Upper lobe of left lung (tissue), 6 donors: ENCODE data around the gene PARD3B. TPM values are rescaled to one million over a fixed set of nuclear protein-coding genes. Genes with fewer than 3 reads are reported as not detected.

ENCODE experiments used
- ATAC-seq, 2 donors: fragments of 200-7000 bp; cut with Tn5 transposase; one replicate each; pipeline ENCODE4 v1.9.1; 2022; ENCODE audit warnings: mild to moderate bottlenecking in 2 of 2, moderate library complexity in 2 of 2; ENCODE audit not compliant: low FRiP score in 2 of 2
- DNase-seq, 2 donors: peaks; one replicate each; pipeline ENCODE4 v3.0.0-alpha.2; 2019 to 2020
- H3K27ac ChIP-seq, 4 donors: fragments of 200-600 bp; sonication (generic); one replicate each; pipeline ENCODE4 v1.5.1; 2016 to 2019
- H3K27me3 ChIP-seq, 4 donors: fragments of 200-600 bp; sonication (generic); one replicate each; pipeline ENCODE4 v1.5.1; 2017 to 2019
- H3K36me3 ChIP-seq, 4 donors: fragments of 200-600 bp; sonication (generic); one replicate each; pipeline ENCODE4 v1.5.1; 2016 to 2019
- H3K4me1 ChIP-seq, 4 donors: fragments of 200-600 bp; sonication (generic); one replicate each; pipeline ENCODE4 v1.5.1; 2018 to 2019
- H3K4me3 ChIP-seq, 4 donors: fragments of 200-600 bp; sonication (generic); one replicate each; pipeline ENCODE4 v1.5.1; 2017 to 2019; ENCODE audit warnings: mild to moderate bottlenecking in 2 of 4, moderate library complexity in 1 of 4
- H3K9me3 ChIP-seq, 4 donors: fragments of 200-600 bp; sonication (generic); one replicate each; pipeline ENCODE4 v1.5.1; 2018 to 2019
- CTCF ChIP-seq, 6 experiments: fragments of 450-650 bp in 4 of 6; fragments of 200-600 bp in 2 of 6; sonication (generic) in 2 of 6; IDR thresholded peaks; one replicate each; pipeline ENCODE4 v1.5.1; 2016 to 2019; ENCODE audit warnings: antibody characterized with exemption in 6 of 6
- EP300 ChIP-seq, 4 donors: sonication (generic); formaldehyde crosslinking; IDR thresholded peaks; one replicate each; pipeline ENCODE4 v1.5.1; 2017; ENCODE audit warnings: antibody characterized with exemption in 4 of 4, control low read depth in 2 of 4
- POLR2A ChIP-seq, 4 donors: fragments of 450-650 bp; IDR thresholded peaks; one replicate each; pipeline ENCODE4 v1.5.1; 2016 to 2017; ENCODE audit warnings: antibody characterized with exemption in 4 of 4, mild to moderate bottlenecking in 2 of 4
- POLR2AphosphoS5 ChIP-seq, 2 donors: sonication (generic); formaldehyde crosslinking; IDR thresholded peaks; one replicate each; pipeline ENCODE4 v1.5.1; 2017; ENCODE audit warnings: antibody characterized with exemption in 2 of 2
- WGBS, 2 donors: methylation state at CpG; one replicate each; pipeline ENCODE4 v1.1.5; 2017 to 2018; 5-methylcytosine and 5-hydroxymethylcytosine counted together
- total RNA-seq, 6 donors: library from RNA; depleted of rRNA in 4 of 6; stranded (reverse); fragments of >200 nt in 4 of 6; gene quantifications; one replicate each; pipeline versions ENCODE4 v1.1.0 to v1.2.1, GENCODE V29; 2016 to 2021
- donor health status: DM: no; HTN: no; CAD: no; lungs with moderate emphysema.
- donor health status: DM: no; HTN: yes; CAD: no; lungs with severe emphysema.

PARD3B gene
- total RNA-seq, 6 donors from 2014 or later = 17.8 to 44.9 (median 24.2) TPM

- 87% methylated on average over 4 of the region's 4 CpGs for WGBS, 2 donors
- no peaks in the 10 kb centered on the region for H3K27me3 ChIP-seq
- H3K27ac ChIP-seq = no peak overlapping the region
- TF ChIP-seq CTCF (IDR thresholded peaks at IDR 0.05) (no peak), POLR2A (IDR thresholded peaks at IDR 0.05) (no peak), POLR2AphosphoS5 (IDR thresholded peaks at IDR 0.05) (no peak), EP300 (IDR thresholded peaks at IDR 0.05) (no peak)
- DNase-seq = no peak
- no peaks in the 10 kb centered on the region for H3K36me3 ChIP-seq
- no peaks in the 10 kb centered on the region for H3K4me1 ChIP-seq
- no peak overlapping the region for H3K4me3 ChIP-seq
- H3K9me3 ChIP-seq = no peaks in the 10 kb centered on the region
- no peak for ATAC-seq
Observed at GRCh38 chr2:205193836-205194228, 648.6 kb downstream of the PARD3B start.

DNA sequence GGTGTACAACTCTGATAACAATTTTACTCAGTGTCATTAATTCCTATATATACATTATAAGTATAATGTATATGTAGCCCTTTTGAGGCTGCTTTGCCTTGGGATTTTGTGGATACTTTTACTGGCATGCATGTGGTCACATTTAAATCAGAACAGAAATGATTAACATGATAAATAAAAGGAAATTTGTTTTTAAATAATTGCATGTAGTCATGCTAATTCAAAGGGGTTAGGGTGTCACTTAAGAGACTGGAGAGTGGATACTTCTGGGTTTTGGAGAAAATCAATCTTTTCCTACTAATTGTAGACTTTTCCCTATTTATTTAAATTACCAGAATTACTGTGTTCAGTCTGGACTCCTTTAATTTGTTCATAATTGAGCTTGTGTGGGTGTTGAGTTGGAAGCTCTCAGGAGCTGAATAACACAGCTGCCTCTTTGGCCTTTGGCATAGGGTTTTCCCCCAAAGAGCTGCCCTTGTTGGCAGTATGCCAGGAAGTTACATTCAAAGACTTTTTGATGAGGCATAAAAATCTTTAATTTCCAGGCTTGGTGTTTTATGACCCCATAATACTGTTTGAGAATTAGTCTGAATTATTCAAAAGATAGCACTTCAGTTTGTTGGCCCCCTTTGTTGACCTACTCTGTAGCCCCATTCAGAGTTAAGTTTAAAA is 652.3 kb downstream of the PARD3B start:
- TF ChIP-seq CTCF (IDR thresholded peaks at IDR 0.05) = no peak
- TF ChIP-seq EP300 (IDR thresholded peaks at IDR 0.05) = no peak
- TF ChIP-seq POLR2AphosphoS5 (IDR thresholded peaks at IDR 0.05) = no peak
- TF ChIP-seq POLR2A (IDR thresholded peaks at IDR 0.05) = no peak
- no peak for ATAC-seq
- H3K4me1 ChIP-seq = no peaks in the 10 kb centered on the region

DNA sequence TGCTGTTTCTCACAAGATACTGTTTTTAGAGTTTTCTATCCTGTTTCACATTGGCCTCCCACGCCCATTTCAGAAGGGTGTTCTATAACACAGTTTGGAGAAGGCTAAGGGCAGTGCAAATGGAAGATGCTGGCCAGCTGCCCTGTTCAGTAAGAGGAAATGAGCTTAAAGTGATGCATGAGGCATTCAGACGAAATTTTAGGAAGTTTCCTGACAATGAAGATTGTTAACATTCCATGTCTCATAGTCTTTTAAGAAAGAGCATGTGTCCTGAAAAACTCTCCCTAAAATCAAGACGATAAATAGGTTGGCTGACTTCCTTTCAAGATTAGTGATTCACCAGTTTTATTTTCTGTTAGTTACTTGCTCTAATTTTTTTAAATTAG is 652.9 kb downstream of the PARD3B start:
- H3K4me1 ChIP-seq = no peaks in the 10 kb centered on the region
- DNase-seq (no peak), ATAC-seq (peak in 1 of 2 donors; percentile 70)
- no peak overlapping the region for H3K4me3 ChIP-seq
- WGBS, 2 donors = 47 to 53% methylated on average over 3 of the region's 3 CpGs
- no peaks in the 10 kb centered on the region for H3K27me3 ChIP-seq
- no peaks in the 10 kb centered on the region for H3K36me3 ChIP-seq
- no peaks in the 10 kb centered on the region for H3K9me3 ChIP-seq
- TF ChIP-seq CTCF (IDR thresholded peaks at IDR 0.05) = no peak
- no peak for TF ChIP-seq POLR2AphosphoS5 (IDR thresholded peaks at IDR 0.05)
- no peak for TF ChIP-seq POLR2A (IDR thresholded peaks at IDR 0.05)
- TF ChIP-seq EP300 (IDR thresholded peaks at IDR 0.05) = no peak
- no peak overlapping the region for H3K27ac ChIP-seq

More for the DNA sequence above, 652.3 kb downstream of the PARD3B start:
- no peaks in the 10 kb centered on the region for H3K27me3 ChIP-seq
- H3K36me3 ChIP-seq = no peaks in the 10 kb centered on the region
- H3K4me3 ChIP-seq = no peak overlapping the region
- no peaks in the 10 kb centered on the region for H3K9me3 ChIP-seq
- H3K27ac ChIP-seq = no peak overlapping the region
- no peak for DNase-seq

- Histone ChIP-seq H3K27me3 (no peaks in the 10 kb centered on the region), H3K27ac (no peak overlapping the region), H3K4me1 (no peaks in the 10 kb centered on the region), H3K9me3 (peaks cover 0 to 3% (median 0%) of the 10 kb centered on the region in 4 donors), H3K4me3 (no peak overlapping the region), H3K36me3 (no peaks in the 10 kb centered on the region)
- DNase-seq (no peak), ATAC-seq (no peak)
- TF ChIP-seq EP300 (IDR thresholded peaks at IDR 0.05) (no peak), POLR2A (IDR thresholded peaks at IDR 0.05) (no peak), POLR2AphosphoS5 (IDR thresholded peaks at IDR 0.05) (no peak), CTCF (IDR thresholded peaks at IDR 0.05) (no peak)
- 84 to 90% methylated on average over 6 of the region's 6 CpGs for WGBS, 2 donors
Observed at GRCh38 chr2:205199165-205199850, 654.0 kb downstream of the PARD3B start.
